Measurements from ENCODE around the gene RDM1. TPM values are rescaled to one million over a fixed set of nuclear protein-coding genes. Genes with fewer than 3 reads are reported as not detected.
"Not testable (repeated sequence)": the region's sequence is repeated elsewhere in the genome, so short reads cannot be mapped to it uniquely, and the experiment has no call there.

The RDM1 gene
- total RNA-seq, 2 experiments from 2014 or later: 13.5 to 18.5 TPM

DNA sequence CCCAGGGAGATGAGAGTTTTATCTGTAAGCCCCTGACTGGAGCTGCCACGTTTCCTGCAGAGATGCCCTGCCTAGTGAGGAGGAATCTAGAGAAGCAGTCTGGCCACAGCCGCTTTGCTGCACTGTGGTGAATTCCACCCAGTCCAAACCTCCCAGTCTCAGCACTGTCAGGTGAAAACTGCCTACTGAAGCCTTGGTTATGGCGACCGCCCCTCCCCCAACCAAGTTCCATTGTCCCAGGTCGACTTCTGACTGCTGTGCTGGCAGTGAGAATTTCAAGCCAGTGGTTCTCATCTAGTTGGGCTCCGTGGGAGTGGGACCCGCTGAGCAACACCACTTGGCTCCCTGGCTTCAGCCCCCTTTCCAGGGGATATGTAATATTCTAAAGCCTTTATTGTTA lies 23.1 kb upstream of the RDM1 start:
- Mint-ChIP-seq H3K4me1 (peaks cover 4% of the 10 kb centered on the region), H3K27me3 (peaks cover 9% of the 10 kb centered on the region), H3K36me3 (peaks cover 2% of the 10 kb centered on the region), H3K9me3 (ENCODE audit: low read depth) (no peaks in the 10 kb centered on the region), H3K27ac (no peak overlapping the region), H3K4me3 (no peak overlapping the region)
- DNase-seq (no peak), ATAC-seq (no peak)
- CTCF ChIA-PET: no interaction called here

GRCh38 chr17:35949401-35949800 lies 18.8 kb upstream of the RDM1 start:
- H3K27ac Mint-ChIP-seq: no peak overlapping the region
- no peaks in the 10 kb centered on the region for H3K36me3 Mint-ChIP-seq
- CTCF ChIA-PET: interaction anchor here (0.8 to 5.1 kb wide), 5 partner anchors 20 to 99 kb away, joined by 3 to 35 read pairs (median 3); no protein-coding TSS in a partner anchor
- ATAC-seq (no peak), DNase-seq (no peak)
- H3K27me3 Mint-ChIP-seq: no peaks in the 10 kb centered on the region
- no peak overlapping the region for H3K4me3 Mint-ChIP-seq
- H3K4me1 Mint-ChIP-seq: peaks cover 10% of the 10 kb centered on the region
- H3K9me3 Mint-ChIP-seq (ENCODE audit: low read depth): no peaks in the 10 kb centered on the region

GRCh38 chr17:35948092-35948491 lies 17.5 kb upstream of the RDM1 start:
- H3K4me1 Mint-ChIP-seq: peaks cover 13% of the 10 kb centered on the region
- no peaks in the 10 kb centered on the region for H3K27me3 Mint-ChIP-seq
- no peak for ATAC-seq
- no peak overlapping the region for H3K4me3 Mint-ChIP-seq
- no peak overlapping the region for H3K27ac Mint-ChIP-seq
- CTCF ChIA-PET: interaction anchor here (0.8 to 5.1 kb wide), 16 partner anchors 9 to 201 kb away, joined by 3 to 35 read pairs (median 4); partner anchors contain the start of gene RDM1
- H3K36me3 Mint-ChIP-seq: no peaks in the 10 kb centered on the region
- H3K9me3 Mint-ChIP-seq (ENCODE audit: low read depth): no peaks in the 10 kb centered on the region
- no peak for DNase-seq

DNA sequence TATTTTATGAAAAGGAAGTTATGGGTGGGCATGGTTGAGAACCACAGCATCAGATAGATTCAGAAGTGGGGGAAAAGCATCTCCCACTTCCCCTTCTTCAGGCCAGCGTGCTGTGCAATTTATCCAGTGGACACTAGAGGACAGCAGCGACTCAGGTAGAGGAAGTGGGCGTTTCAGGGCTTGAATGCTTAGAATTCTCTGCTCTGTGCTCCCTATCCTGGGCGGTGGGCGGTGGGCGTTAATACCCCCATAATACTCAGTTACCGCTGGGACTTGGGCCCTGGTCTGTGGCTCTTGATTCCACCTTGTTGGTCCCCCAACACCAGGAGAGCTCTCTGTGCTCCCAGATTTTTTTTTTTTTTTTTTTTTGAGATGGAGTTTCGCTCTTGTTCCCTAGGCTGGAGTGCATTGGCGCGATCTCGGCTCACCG lies 16.6 kb upstream of the RDM1 start:
- Mint-ChIP-seq H3K27me3 (no peaks in the 10 kb centered on the region), H3K4me1 (peaks cover 13% of the 10 kb centered on the region), H3K9me3 (ENCODE audit: low read depth) (no peaks in the 10 kb centered on the region), H3K27ac (no peak overlapping the region), H3K4me3 (no peak overlapping the region), H3K36me3 (no peaks in the 10 kb centered on the region)
- CTCF ChIA-PET: interaction anchor here (0.6 to 5.1 kb wide), 19 partner anchors 8 to 202 kb away, joined by 3 to 35 read pairs (median 4); partner anchors contain the start of gene RDM1
- DNase-seq (peak; percentile 78), ATAC-seq (peak; percentile 91)

- Mint-ChIP-seq H3K4me1 (peaks cover 9% of the 10 kb centered on the region), H3K27me3 (no peaks in the 10 kb centered on the region), H3K4me3 (no peak overlapping the region), H3K36me3 (peaks cover 9% of the 10 kb centered on the region), H3K9me3 (ENCODE audit: low read depth) (peaks cover under 1% of the 10 kb centered on the region), H3K27ac (no peak overlapping the region)
- no peak for ATAC-seq
- CTCF ChIA-PET: interaction anchor here (1.4 to 1.5 kb wide), 2 partner anchors 65 to 73 kb away, joined by 3 to 6 read pairs; no protein-coding TSS in a partner anchor
- DNase-seq: no peak
Observed at GRCh38 chr17:35944151-35944550, 13.6 kb upstream of the RDM1 start.

GRCh38 chr17:35943537-35943936 lies 13.0 kb upstream of the RDM1 start, which contains the start of gene LYZL6:
Gene LYZL6 (minus strand): TSS chr17:35943713. CDS start chr17:35939356, 4,357 bp downstream.
- Mint-ChIP-seq H3K27me3 (no peaks in the 10 kb centered on the region), H3K9me3 (ENCODE audit: low read depth) (peaks cover 6% of the 10 kb centered on the region), H3K36me3 (peaks cover 15% of the 10 kb centered on the region), H3K27ac (no peak within 1 kb of the TSS), H3K4me3 (no peak within 1 kb of the TSS), H3K4me1 (peaks cover 12% of the 10 kb centered on the region)
- CTCF ChIA-PET: interaction anchor here (1.0 to 1.9 kb wide), 6 partner anchors 13 to 94 kb away, joined by 3 to 8 read pairs (median 4); partner anchors contain the start of gene RDM1
- ATAC-seq (no peak), DNase-seq (no peak)

DNA sequence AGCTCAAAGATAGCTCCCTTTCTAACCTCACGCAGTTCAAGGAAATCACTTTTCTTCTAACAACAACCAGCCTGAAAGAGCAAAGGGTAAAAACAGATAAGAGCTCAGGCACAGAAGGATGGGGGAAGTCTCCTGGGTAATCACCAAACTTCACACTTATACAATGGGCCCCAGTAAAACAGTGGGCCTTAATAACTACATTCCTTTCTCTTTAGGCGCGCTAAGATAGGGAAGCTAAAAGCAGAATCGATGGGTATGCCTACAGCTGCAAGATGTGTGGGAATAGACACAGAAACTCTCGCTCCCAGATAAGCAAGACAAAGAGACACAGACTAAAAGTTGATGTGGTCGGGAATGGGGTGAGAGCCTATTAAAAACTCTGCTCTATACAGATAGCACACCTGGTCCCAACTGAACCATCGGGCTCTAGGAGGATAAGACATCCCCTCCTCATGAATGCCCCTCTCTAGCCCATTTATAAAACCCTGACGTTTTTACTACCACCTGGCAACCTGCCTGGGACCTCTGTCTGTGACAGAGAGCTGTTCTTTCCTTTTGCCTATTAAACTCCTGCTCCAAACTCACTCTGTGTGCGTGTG lies 12.1 kb upstream of the RDM1 start:
- DNase-seq: no peak
- H3K27me3 Mint-ChIP-seq: no peaks in the 10 kb centered on the region
- H3K9me3 Mint-ChIP-seq (ENCODE audit: low read depth): peaks cover 6% of the 10 kb centered on the region
- peaks cover 12% of the 10 kb centered on the region for H3K4me1 Mint-ChIP-seq
- H3K36me3 Mint-ChIP-seq: peaks cover 15% of the 10 kb centered on the region
- no peak overlapping the region for H3K27ac Mint-ChIP-seq
- CTCF ChIA-PET: interaction anchor here (1.0 to 1.9 kb wide), 6 partner anchors 12 to 93 kb away, joined by 3 to 8 read pairs (median 4); partner anchors contain the start of gene RDM1
- H3K4me3 Mint-ChIP-seq: no peak overlapping the region
- ATAC-seq: no peak

- ATAC-seq; H3K27me3 Mint-ChIP-seq; CTCF ChIA-PET; H3K4me1 Mint-ChIP-seq; H3K27ac Mint-ChIP-seq; H3K4me3 Mint-ChIP-seq; H3K9me3 Mint-ChIP-seq (ENCODE audit: low read depth): not testable (repeated sequence)
- H3K36me3 Mint-ChIP-seq: peaks cover 15% of the 10 kb centered on the region
- DNase-seq: peak; percentile 8
Observed at GRCh38 chr17:35938492-35938891, 7.9 kb upstream of the RDM1 start.

DNA sequence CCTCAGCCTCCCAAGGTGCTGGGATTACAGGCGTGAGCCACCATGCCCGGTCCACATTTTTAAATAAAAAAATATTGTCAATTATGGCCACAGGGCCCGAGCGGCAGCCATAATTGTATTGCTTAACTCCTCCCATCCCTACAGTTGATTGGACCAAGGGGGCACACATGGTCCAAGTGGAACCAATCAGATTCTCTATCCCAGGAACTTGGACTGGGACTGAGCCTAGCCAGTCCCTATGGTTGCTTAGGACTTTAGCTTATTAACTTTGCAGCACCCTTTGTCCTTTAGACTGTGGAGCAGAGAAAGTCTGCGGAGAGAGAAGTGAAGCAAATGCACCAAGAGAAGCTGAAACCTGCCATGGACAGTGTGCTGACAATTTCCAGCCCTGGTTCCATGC lies 5.5 kb upstream of the RDM1 start:
- no peaks in the 10 kb centered on the region for H3K27me3 Mint-ChIP-seq
- H3K27ac Mint-ChIP-seq: no peak overlapping the region
- CTCF ChIA-PET: interaction anchor here (0.5 to 1.3 kb wide), 2 partner anchors 56 to 86 kb away, joined by 3 to 4 read pairs; no protein-coding TSS in a partner anchor
- H3K36me3 Mint-ChIP-seq: peaks cover 15% of the 10 kb centered on the region
- H3K4me3 Mint-ChIP-seq: no peak overlapping the region
- H3K4me1 Mint-ChIP-seq: peaks cover 8% of the 10 kb centered on the region
- H3K9me3 Mint-ChIP-seq (ENCODE audit: low read depth): peaks cover 6% of the 10 kb centered on the region
- ATAC-seq (no peak), DNase-seq (no peak)

- no peak overlapping the region for H3K4me3 Mint-ChIP-seq
- H3K36me3 Mint-ChIP-seq: peaks cover 12% of the 10 kb centered on the region
- H3K27me3 Mint-ChIP-seq: no peaks in the 10 kb centered on the region
- ATAC-seq (no peak), DNase-seq (no peak)
- no peak overlapping the region for H3K27ac Mint-ChIP-seq
- H3K9me3 Mint-ChIP-seq (ENCODE audit: low read depth): peaks cover 6% of the 10 kb centered on the region
- CTCF ChIA-PET: interaction anchor here (1.3 kb wide), 1 partner anchor 85 kb away, joined by 3 read pairs; no protein-coding TSS in a partner anchor
- peaks cover 19% of the 10 kb centered on the region for H3K4me1 Mint-ChIP-seq
Observed at GRCh38 chr17:35934760-35935159, 4.2 kb upstream of the RDM1 start.

DNA sequence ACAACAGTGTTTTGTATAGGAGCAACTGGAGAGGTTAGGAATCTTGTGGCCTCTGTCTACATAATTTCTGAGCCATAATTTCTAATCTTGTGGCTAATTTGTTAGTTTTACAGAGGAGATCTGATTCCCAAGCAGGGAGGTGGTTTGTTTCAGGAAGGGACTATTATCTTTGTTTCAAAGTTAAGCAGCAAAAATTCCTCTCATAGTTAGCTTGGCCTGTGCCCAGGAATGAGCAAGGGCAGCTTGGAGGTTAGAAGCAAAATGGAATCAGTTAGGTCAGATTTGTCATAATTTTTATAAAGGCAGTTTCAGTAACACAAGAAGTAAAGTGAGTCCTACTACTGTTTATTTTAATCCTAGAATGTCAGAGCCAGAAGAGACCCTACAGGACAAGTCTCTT lies 2.0 kb upstream of the RDM1 start:
- Mint-ChIP-seq H3K36me3 (peaks cover 14% of the 10 kb centered on the region), H3K4me1 (peaks cover 32% of the 10 kb centered on the region)

GRCh38 chr17:35931794-35932425 lies 1.3 kb upstream of the RDM1 start:
- Mint-ChIP-seq H3K36me3 (peaks cover 16% of the 10 kb centered on the region), H3K27ac (no peak overlapping the region), H3K4me3 (no peak overlapping the region), H3K9me3 (ENCODE audit: low read depth) (no peaks in the 10 kb centered on the region), H3K27me3 (no peaks in the 10 kb centered on the region), H3K4me1 (peaks cover 35% of the 10 kb centered on the region)
- CTCF ChIA-PET: interaction anchor here (0.9 to 4.2 kb wide), 13 partner anchors 16 to 260 kb away, joined by 3 to 18 read pairs (median 3); no protein-coding TSS in a partner anchor
- no peak for ATAC-seq
- DNase-seq: no peak

More for the DNA sequence above, 2.0 kb upstream of the RDM1 start:
- DNase-seq (no peak), ATAC-seq (no peak)
- Mint-ChIP-seq H3K27me3 (no peaks in the 10 kb centered on the region), H3K4me3 (no peak overlapping the region), H3K9me3 (ENCODE audit: low read depth) (no peaks in the 10 kb centered on the region), H3K27ac (no peak overlapping the region)
- CTCF ChIA-PET: interaction anchor here (1.1 to 4.2 kb wide), 3 partner anchors 37 to 134 kb away, joined by 3 to 18 read pairs (median 9); no protein-coding TSS in a partner anchor

DNA sequence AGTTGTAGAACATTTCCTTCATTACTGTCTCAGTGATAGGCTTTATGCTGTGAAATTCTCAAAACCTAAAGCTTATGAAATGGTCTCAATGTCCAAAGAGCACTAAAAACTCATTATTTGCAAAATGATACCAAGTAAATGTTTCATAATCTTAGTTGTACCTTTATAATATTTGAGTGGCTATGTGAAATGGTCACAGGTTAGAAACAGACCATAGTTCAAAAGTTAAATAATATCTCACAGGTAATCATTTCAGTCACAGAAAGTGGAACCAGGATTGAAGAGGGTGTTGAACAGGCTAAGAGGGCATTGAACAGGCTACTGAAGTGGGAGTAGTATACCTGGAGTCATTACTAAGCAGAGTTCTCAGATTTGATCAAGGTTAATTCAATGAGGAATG lies 2.9 kb downstream of the RDM1 start:
- ATAC-seq (no peak), DNase-seq (no peak)
- H3K27ac Mint-ChIP-seq: peak overlapping the region; percentile 18
- H3K9me3 Mint-ChIP-seq (ENCODE audit: low read depth): no peaks in the 10 kb centered on the region
- H3K4me1 Mint-ChIP-seq: peaks cover 56% of the 10 kb centered on the region
- H3K36me3 Mint-ChIP-seq: peaks cover 44% of the 10 kb centered on the region
- H3K27me3 Mint-ChIP-seq: no peaks in the 10 kb centered on the region
- peak overlapping the region; percentile 13 for H3K4me3 Mint-ChIP-seq
- CTCF ChIA-PET: interaction anchor here (1.1 to 2.0 kb wide), 2 partner anchors 10 to 80 kb away, joined by 3 to 5 read pairs; no protein-coding TSS in a partner anchor
